PFSK-1 (cell line): ENCODE results near the gene UBTFL1. TPM values are rescaled to one million over a fixed set of nuclear protein-coding genes. Genes with fewer than 3 reads are reported as not detected.
"Not testable (repeated sequence)": the region's sequence is repeated elsewhere in the genome, so short reads cannot be mapped to it uniquely, and the experiment has no call there.

ENCODE experiments used
- FOXP2 ChIP-seq: optimal IDR thresholded peaks from 2 replicates; pipeline ENCODE3; 2011; ENCODE audit warnings: borderline replicate concordance, control low read depth, inconsistent platforms; ENCODE audit not compliant: insufficient read depth; ENCODE audit errors: extremely low read length, extremely low read depth
- POLR2AphosphoS5 ChIP-seq: IDR thresholded peaks from 2 replicates; pipeline ENCODE4 v1.6.1; 2012; ENCODE audit warnings: low read depth, mild to moderate bottlenecking, control low read depth, low read length, moderate library complexity
- SIN3A ChIP-seq: IDR thresholded peaks from 2 replicates; pipeline ENCODE4 v1.6.1; 2012; ENCODE audit warnings: mild to moderate bottlenecking, low read length, moderate library complexity, borderline replicate concordance; ENCODE audit not compliant: insufficient read depth
- TAF1 ChIP-seq: IDR thresholded peaks from 2 replicates; pipeline ENCODE4 v1.6.1; 2012; ENCODE audit warnings: low read length, control low read depth, borderline replicate concordance; ENCODE audit not compliant: insufficient read depth
- polyA plus RNA-seq: library from polyadenylated mRNA; unstranded; fragments of >200 nt; gene quantifications from one replicate; pipeline ENCODE4 v1.2.1, GENCODE V29; 2012; ENCODE audit warnings: low read depth, missing spikeins; ENCODE audit not compliant: insufficient read length
- TF ChIP-seq, protein P1 (sequence below), 2 experiments: IDR thresholded peaks; 2 replicates each; pipeline versions ENCODE4 v1.6.1 to v1.8.0; 2011 to 2012; ENCODE audit warnings: low read depth in 2 of 2, low read length in 2 of 2, control low read depth in 1 of 2, inconsistent platforms in 1 of 2, mild to moderate bottlenecking in 1 of 2, moderate library complexity in 1 of 2; ENCODE audit not compliant: insufficient read depth in 1 of 2

The UBTFL1 gene, protein sequence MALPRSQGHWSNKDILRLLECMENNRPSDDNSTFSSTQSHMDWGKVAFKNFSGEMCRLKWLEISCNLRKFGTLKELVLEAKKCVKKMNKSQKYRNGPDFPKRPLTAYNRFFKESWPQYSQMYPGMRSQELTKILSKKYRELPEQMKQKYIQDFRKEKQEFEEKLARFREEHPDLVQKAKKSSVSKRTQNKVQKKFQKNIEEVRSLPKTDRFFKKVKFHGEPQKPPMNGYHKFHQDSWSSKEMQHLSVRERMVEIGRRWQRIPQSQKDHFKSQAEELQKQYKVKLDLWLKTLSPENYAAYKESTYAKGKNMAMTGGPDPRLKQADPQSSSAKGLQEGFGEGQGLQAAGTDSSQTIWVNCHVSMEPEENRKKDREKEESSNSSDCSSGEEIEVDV
- not detected for polyA plus RNA-seq

DNA sequence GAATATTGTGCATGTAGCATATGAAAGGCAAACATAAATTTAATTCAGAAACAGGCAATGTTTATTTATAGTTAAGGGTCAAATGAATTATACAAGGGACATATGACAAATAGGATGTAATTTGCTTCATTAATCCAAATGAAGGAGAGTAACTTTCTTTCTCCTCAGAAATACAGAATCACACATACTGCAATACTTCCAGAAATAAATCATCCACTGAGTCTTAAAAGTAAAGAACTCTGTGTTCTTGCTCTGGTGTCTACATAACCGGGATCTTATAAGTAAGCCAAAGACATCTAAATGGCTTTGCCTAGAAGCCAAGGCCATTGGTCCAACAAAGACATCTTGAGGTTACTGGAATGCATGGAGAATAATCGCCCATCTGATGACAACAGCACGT is at the start of gene UBTFL1:
UBTFL1 (plus strand) TSS at position 301 of the 400 bp plus-strand sequence; CDS start at position 301, 0 bp downstream.
- TF ChIP-seq, protein P1, sequence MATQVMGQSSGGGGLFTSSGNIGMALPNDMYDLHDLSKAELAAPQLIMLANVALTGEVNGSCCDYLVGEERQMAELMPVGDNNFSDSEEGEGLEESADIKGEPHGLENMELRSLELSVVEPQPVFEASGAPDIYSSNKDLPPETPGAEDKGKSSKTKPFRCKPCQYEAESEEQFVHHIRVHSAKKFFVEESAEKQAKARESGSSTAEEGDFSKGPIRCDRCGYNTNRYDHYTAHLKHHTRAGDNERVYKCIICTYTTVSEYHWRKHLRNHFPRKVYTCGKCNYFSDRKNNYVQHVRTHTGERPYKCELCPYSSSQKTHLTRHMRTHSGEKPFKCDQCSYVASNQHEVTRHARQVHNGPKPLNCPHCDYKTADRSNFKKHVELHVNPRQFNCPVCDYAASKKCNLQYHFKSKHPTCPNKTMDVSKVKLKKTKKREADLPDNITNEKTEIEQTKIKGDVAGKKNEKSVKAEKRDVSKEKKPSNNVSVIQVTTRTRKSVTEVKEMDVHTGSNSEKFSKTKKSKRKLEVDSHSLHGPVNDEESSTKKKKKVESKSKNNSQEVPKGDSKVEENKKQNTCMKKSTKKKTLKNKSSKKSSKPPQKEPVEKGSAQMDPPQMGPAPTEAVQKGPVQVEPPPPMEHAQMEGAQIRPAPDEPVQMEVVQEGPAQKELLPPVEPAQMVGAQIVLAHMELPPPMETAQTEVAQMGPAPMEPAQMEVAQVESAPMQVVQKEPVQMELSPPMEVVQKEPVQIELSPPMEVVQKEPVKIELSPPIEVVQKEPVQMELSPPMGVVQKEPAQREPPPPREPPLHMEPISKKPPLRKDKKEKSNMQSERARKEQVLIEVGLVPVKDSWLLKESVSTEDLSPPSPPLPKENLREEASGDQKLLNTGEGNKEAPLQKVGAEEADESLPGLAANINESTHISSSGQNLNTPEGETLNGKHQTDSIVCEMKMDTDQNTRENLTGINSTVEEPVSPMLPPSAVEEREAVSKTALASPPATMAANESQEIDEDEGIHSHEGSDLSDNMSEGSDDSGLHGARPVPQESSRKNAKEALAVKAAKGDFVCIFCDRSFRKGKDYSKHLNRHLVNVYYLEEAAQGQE (IDR thresholded peaks at IDR 0.05; ENCODE audit: insufficient read depth in 1 of 2, low read depth in 2 of 2, low read length in 2 of 2): not testable (repeated sequence)
- TF ChIP-seq TAF1, FOXP2: not testable (repeated sequence)

GRCh38 chr11:90051591-90052209 is 34.0 kb upstream of the UBTFL1 start:
- TF ChIP-seq, protein P1 (IDR thresholded peaks at IDR 0.05; ENCODE audit: insufficient read depth in 1 of 2, low read depth in 2 of 2, low read length in 2 of 2): peak in 1 of 2 experiments; percentile 80; a peak in 2 of 4 replicates

GRCh38 chr11:90100431-90100830 is 14.7 kb downstream of the UBTFL1 start:
- TF ChIP-seq FOXP2: no peak

GRCh38 chr11:90113541-90113940 is 27.8 kb downstream of the UBTFL1 start:
- TF ChIP-seq TAF1 (no peak), SIN3A (no peak), FOXP2 (no peak), POLR2AphosphoS5 (no peak)
- TF ChIP-seq, protein P1 (IDR thresholded peaks at IDR 0.05; ENCODE audit: insufficient read depth in 1 of 2, low read depth in 2 of 2, low read length in 2 of 2): no peak

DNA sequence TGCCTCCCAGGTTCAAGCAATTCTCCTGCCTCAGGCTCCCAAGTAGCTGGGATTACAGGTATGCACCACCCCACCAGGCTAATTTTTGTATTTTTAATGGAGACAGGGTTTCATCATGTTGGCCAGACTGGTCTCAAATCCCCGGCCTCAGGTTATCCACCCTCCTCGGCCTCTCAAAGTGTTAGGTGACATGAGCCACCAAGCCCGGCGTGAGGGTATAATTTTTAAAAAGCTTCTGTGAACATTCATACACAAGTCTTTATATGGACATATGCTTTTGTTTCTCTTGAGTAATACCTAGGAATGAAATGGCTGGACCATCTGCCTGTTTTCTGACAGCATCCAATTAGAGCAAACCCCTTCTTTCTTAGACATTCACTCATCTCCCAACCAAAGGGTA is 34.4 kb downstream of the UBTFL1 start:
- TF ChIP-seq TAF1 (no peak), POLR2AphosphoS5 (no peak), SIN3A (no peak), FOXP2 (no peak)
- TF ChIP-seq, protein P1 (IDR thresholded peaks at IDR 0.05; ENCODE audit: insufficient read depth in 1 of 2, low read depth in 2 of 2, low read length in 2 of 2): no peak
